Epidermal melanocyte (primary cell): Measurements from ENCODE around the gene KLK6.

Source experiments
- DNase-seq: peaks from one replicate; pipeline ENCODE4 v3.0.0; 2011; ENCODE audit warnings: low spot score; ENCODE audit not compliant: insufficient read length

Gene KLK6

DNA sequence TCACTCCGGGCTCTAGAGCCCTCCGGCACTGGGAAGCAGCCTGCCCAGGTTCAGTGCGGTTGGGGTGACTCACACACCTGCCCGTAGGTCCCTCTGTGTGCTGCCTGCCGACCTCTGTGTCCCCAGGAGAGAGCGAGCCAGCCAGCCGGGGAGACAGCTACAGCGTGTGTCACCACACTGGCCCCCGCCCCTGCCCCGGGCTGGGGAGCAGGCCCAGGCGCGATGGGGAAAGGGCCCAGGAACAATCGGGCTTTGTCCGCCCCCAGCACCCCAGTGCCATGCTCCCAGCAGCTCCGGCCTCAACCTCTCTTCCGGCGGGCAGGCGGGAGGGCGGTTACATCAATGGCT is at the start of gene KLK6:
Gene KLK6 (minus strand): TSS at position 179 of the 348 bp plus-strand sequence. CDS start 1,487 bp downstream, outside the sequence.
- DNase-seq: no peak

DNA sequence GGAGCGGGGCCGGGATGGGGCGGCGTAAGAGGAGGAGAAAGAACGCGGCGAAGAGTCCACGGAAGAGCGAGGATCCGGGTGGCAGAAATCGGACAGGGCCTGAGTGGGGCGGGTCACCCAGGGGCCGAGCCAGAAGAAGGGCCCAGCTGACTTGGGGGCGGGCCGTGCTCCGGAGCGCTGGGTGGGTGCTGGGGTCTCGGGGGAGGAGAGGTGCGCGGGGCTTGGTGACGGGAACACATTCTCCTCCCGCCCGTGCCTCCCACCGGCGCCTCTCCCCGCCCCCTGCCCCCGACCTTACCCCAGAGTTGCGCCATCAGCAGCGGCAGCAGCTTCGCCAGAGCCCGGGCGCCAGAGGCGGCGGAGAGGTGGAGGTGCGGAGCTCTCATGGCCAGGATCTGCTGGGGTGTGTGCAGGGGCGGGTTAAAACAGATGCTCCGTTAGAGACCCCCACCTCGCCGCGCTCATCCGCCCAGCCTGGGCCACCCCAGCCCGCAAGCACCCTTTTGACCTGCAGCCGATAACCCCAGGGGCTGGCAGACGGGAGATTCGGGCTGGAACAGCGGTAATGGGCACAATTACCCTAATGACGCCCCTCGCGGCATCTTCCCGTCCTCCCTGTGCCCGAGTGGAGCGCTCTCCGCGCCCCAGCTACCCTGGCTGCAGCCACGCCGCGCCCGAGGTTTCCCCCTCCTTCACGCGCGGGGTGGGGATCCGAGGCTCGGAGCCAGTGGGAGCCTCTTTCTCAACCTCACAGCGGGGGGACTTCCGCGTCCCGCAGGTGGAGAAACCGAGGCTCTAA is 49.6 kb upstream of the KLK6 start:
- DNase-seq: no peak

GRCh38 chr19:51016798-51017683 is 47.6 kb upstream of the KLK6 start:
- no peak for DNase-seq

- no peak for DNase-seq
Observed at GRCh38 chr19:51015691-51016267, 46.4 kb upstream of the KLK6 start.

- DNase-seq: no peak
Observed at GRCh38 chr19:51014242-51014641, 44.9 kb upstream of the KLK6 start.

- no peak for DNase-seq
Observed at GRCh38 chr19:51012661-51013190, 43.3 kb upstream of the KLK6 start.

- no peak for DNase-seq
Observed at GRCh38 chr19:51010066-51010795, 40.8 kb upstream of the KLK6 start.

DNA sequence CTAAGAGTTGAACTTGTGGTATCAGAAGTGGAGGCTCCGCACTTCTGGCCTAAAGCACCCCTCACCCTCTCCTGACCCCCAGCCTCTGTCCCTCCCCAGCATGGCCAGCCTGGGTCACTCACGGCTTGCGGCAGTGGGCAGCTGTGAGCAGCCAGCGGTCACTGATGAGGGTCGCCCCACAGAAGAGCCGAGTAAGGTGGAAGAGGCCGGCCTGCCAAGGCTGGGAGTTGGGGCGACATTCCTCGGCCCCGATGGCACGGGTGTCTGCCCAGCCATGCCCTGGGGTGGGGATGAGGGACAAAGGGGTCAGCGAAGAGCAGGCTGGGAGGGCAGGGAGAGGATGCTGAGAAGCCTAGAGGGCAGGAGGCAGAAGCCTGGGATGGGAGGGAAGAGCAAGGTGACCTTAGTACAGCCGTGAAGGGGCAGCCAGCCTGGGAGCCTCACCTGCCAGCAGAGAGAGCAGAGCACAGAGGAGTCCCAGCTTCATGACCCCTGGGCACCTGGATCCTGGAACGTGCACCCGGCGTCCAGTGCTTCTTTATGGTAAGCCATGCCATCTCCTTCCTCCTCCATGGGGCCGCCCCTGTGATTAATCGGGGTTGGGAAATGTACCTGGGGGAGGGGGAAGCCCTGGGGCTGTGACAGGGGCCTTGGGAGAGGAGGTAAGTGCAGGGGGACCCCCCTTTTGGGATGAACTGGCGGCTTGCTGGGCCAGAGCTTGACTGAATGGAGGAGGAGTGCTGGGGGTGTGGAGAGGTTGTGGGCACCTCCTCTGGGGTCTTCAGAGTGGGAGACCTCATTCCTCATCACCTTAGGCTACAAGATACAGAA is 39.9 kb upstream of the KLK6 start:
- DNase-seq: no peak

GRCh38 chr19:51007488-51007887 is 38.1 kb upstream of the KLK6 start:
- DNase-seq: no peak

DNA sequence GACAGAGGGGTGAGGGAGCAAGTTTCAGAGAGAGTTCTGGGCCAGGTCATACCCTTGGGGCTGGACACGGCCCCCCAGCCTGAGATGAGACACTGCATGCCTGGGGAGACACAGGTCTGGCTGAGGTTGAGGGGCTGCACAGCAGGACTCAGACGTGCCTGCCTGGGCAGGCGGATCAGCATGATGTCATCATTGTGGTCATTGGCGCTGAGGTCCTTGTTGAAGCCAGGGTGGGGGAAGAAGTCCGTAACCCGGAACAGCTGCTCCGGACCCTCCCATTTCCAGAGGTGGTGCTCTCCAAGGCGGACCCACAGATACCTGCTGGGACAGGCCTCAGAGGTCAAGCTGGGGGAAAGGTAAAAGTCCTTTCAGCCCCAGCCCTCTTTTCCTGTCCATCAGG is 37.0 kb upstream of the KLK6 start:
- DNase-seq: no peak

GRCh38 chr19:51005248-51005647 is 35.9 kb upstream of the KLK6 start:
- DNase-seq: no peak

GRCh38 chr19:51003316-51003715 is 33.9 kb upstream of the KLK6 start:
- DNase-seq: no peak

- no peak for DNase-seq
Observed at GRCh38 chr19:51002542-51003311, 33.3 kb upstream of the KLK6 start.

- no peak for DNase-seq
Observed at GRCh38 chr19:51002089-51002532, 32.7 kb upstream of the KLK6 start.

GRCh38 chr19:51001515-51001914 is 32.1 kb upstream of the KLK6 start, which contains the start of gene KLK8:
TSS of gene KLK8 (minus strand) at chr19:51001604. CDS start at chr19:51001167, 437 bp downstream.
- no peak for DNase-seq

- no peak for DNase-seq
Observed at GRCh38 chr19:51000981-51001380, 31.6 kb upstream of the KLK6 start.

GRCh38 chr19:51000426-51000825 is 31.0 kb upstream of the KLK6 start:
- DNase-seq: no peak

GRCh38 chr19:50998686-50999085 is 29.3 kb upstream of the KLK6 start:
- no peak for DNase-seq

GRCh38 chr19:50998061-50998460 is 28.7 kb upstream of the KLK6 start:
- DNase-seq: no peak
